Keratinocyte (primary cell): ENCODE results near the gene XPO4. TPM values are rescaled to one million over a fixed set of nuclear protein-coding genes. Genes with fewer than 3 reads are reported as not detected.

Experiments used
- DNase-seq: peaks from one replicate; pipeline ENCODE4 v3.0.0-alpha.2; 2011; ENCODE audit warnings: low read depth, missing footprints, low spot score
- FAIRE-seq: peaks from 2 replicates; lab custom pipeline; 2011; peaks lifted over from hg19 to GRCh38; lab: Jason Lieb, UNC
- H2AFZ ChIP-seq: 2 replicates; pipeline ENCODE4 v1.6.0; 2012; ENCODE audit warnings: low read length, control low read depth, inconsistent platforms; ENCODE audit not compliant: control insufficient read depth
- H3K27ac ChIP-seq: 2 replicates; pipeline ENCODE4 v1.5.1; 2011; ENCODE audit warnings: low read length; ENCODE audit not compliant: control insufficient read depth, insufficient read depth
- H3K27me3 ChIP-seq: 3 replicates; pipeline ENCODE4 v1.6.0; 2011; ENCODE audit warnings: low read length; ENCODE audit not compliant: control insufficient read depth, insufficient read depth; ENCODE audit errors: extremely low read depth
- H3K36me3 ChIP-seq, 2 experiments: 2 replicates in 1 of 2; 3 replicates in 1 of 2; pipeline ENCODE4 v1.5.1; 2011; ENCODE audit warnings: low read length in 2 of 2, mild to moderate bottlenecking in 1 of 2; ENCODE audit not compliant: control insufficient read depth in 2 of 2, insufficient read depth in 2 of 2; ENCODE audit errors: extremely low read depth in 1 of 2
- H3K4me1 ChIP-seq: 3 replicates; pipeline ENCODE4 v1.5.1; 2011; ENCODE audit warnings: low read length; ENCODE audit not compliant: control insufficient read depth, insufficient read depth; ENCODE audit errors: extremely low read depth
- H3K4me2 ChIP-seq: 3 replicates; pipeline ENCODE4 v1.6.0; 2011; ENCODE audit warnings: low read depth, low read length; ENCODE audit not compliant: control insufficient read depth, insufficient read depth; ENCODE audit errors: extremely low read depth
- H3K4me3 ChIP-seq, 3 experiments: fragments of 200-600 bp in 1 of 3; sonication (generic) in 1 of 3; 2 replicates in 2 of 3; 3 replicates in 1 of 3; pipeline ENCODE4 v1.5.1; 2011 to 2016; ENCODE audit warnings: low read length in 3 of 3, mild to moderate bottlenecking in 3 of 3, control low read depth in 2 of 3, inconsistent platforms in 1 of 3, low read depth in 1 of 3, mixed read lengths in 1 of 3, mixed run types in 1 of 3, moderate library complexity in 1 of 3; ENCODE audit not compliant: control insufficient read depth in 2 of 3, insufficient read depth in 2 of 3; ENCODE audit errors: extremely low read depth in 1 of 3
- H3K79me2 ChIP-seq: 2 replicates; pipeline ENCODE4 v1.6.0; 2012; ENCODE audit warnings: low read length; ENCODE audit not compliant: control insufficient read depth, insufficient read depth
- H3K9ac ChIP-seq: 3 replicates; pipeline ENCODE4 v1.6.0; 2011; ENCODE audit warnings: low read length; ENCODE audit not compliant: control insufficient read depth, insufficient read depth; ENCODE audit errors: extremely low read depth
- H3K9me1 ChIP-seq: 3 replicates; pipeline ENCODE4 v1.6.0; 2011; ENCODE audit warnings: low read length; ENCODE audit not compliant: control insufficient read depth, insufficient read depth; ENCODE audit errors: extremely low read depth
- H3K9me3 ChIP-seq: 2 replicates; pipeline ENCODE4 v1.5.1; 2012; ENCODE audit warnings: low read depth, low read length; ENCODE audit not compliant: control insufficient read depth
- H4K20me1 ChIP-seq: 3 replicates; pipeline ENCODE4 v1.6.0; 2011; ENCODE audit warnings: low read length; ENCODE audit not compliant: control insufficient read depth, insufficient read depth; ENCODE audit errors: extremely low read depth
- EZH2 ChIP-seq: IDR thresholded peaks from one replicate; pipeline ENCODE4 v1.6.1; 2012; ENCODE audit warnings: inconsistent platforms, mild to moderate bottlenecking, low read length, moderate library complexity
- dilution Hi-C: fragments of 300-500 bp; cut with MboI; formaldehyde crosslinking; loops from one replicate; pipeline ENCODE4 v1.7.0; 2020; ENCODE audit warnings: low sequenced_read_pairs; ENCODE audit not compliant: extremely low pct_ligation_motif_present
- polyA plus RNA-seq, 5 experiments: library from polyadenylated mRNA; depleted of rRNA in 3 of 5; stranded (reverse) in 3 of 5; stranded (forward) in 1 of 5; unstranded in 1 of 5; fragments of >200 nt; gene quantifications; 1 replicate in 1 of 5; 2 replicates in 3 of 5; 3 replicates in 1 of 5; pipeline versions ENCODE4 v1.2.1 to v1.2.3, GENCODE V29; 2011 to 2012; ENCODE audit warnings: missing spikeins in 2 of 5, low read depth in 1 of 5, low replicate concordance in 1 of 5
- TF ChIP-seq, protein P1 (sequence below), 3 experiments: IDR thresholded peaks in 1 of 3; conservative IDR thresholded peaks in 1 of 3; optimal IDR thresholded peaks in 1 of 3; 2 replicates in 2 of 3; 3 replicates in 1 of 3; pipeline versions ENCODE3 to v1.5.1; 2011; ENCODE audit warnings: low read length in 3 of 3, mild to moderate bottlenecking in 3 of 3, moderate library complexity in 2 of 3, control low read depth in 1 of 3, inconsistent platforms in 1 of 3; ENCODE audit not compliant: insufficient read depth in 2 of 3; ENCODE audit errors: extremely low read depth in 1 of 3

XPO4 gene
- polyA plus RNA-seq, 1 donor (not counting 4 experiments of a cell fraction or from before 2014, with no cell fraction given): 16.5 TPM

DNA sequence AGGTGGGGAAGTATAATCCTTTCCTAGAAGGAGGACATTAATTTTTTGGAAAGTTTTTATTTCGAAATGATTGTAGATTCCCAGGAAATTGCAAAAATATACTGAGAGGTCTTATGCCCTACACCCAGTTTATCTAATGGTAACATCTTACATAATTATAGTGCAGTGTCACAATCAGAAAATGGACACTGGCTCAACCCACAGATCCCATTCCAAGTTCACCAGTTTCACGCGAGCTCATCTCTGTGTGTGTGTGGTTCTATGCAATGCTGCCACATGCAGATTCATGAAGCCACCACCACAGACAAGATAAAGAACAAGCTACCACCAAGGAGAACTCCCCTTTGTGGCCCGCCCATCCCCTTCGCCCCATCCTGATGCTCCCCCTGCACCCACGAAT lies 174.7 kb downstream of the XPO4 start:
- TF ChIP-seq, protein P1, sequence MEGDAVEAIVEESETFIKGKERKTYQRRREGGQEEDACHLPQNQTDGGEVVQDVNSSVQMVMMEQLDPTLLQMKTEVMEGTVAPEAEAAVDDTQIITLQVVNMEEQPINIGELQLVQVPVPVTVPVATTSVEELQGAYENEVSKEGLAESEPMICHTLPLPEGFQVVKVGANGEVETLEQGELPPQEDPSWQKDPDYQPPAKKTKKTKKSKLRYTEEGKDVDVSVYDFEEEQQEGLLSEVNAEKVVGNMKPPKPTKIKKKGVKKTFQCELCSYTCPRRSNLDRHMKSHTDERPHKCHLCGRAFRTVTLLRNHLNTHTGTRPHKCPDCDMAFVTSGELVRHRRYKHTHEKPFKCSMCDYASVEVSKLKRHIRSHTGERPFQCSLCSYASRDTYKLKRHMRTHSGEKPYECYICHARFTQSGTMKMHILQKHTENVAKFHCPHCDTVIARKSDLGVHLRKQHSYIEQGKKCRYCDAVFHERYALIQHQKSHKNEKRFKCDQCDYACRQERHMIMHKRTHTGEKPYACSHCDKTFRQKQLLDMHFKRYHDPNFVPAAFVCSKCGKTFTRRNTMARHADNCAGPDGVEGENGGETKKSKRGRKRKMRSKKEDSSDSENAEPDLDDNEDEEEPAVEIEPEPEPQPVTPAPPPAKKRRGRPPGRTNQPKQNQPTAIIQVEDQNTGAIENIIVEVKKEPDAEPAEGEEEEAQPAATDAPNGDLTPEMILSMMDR (optimal IDR thresholded peaks at IDR 0.05 in 1 of 3, IDR thresholded peaks at IDR 0.05 in 1 of 3, conservative IDR thresholded peaks at IDR 0.05 in 1 of 3; ENCODE audit: extremely low read depth in 1 of 3, insufficient read depth in 2 of 3, low read length in 3 of 3): no peak
- no peak for TF ChIP-seq EZH2
- H3K4me3 ChIP-seq: no peak overlapping the region
- H3K4me1 ChIP-seq: no peaks in the 10 kb centered on the region
- no peak overlapping the region for H3K4me2 ChIP-seq
- FAIRE-seq: no peak
- H3K27ac ChIP-seq: no peak overlapping the region
- H4K20me1 ChIP-seq: no peaks in the 10 kb centered on the region
- dilution Hi-C loops: no loop called here
- no peaks in the 10 kb centered on the region for H3K36me3 ChIP-seq
- no peaks in the 10 kb centered on the region for H3K27me3 ChIP-seq
- H3K9me1 ChIP-seq: no peaks in the 10 kb centered on the region
- no peaks in the 10 kb centered on the region for H3K9me3 ChIP-seq
- DNase-seq: no peak
- H3K9ac ChIP-seq: no peak overlapping the region
- H2AFZ ChIP-seq: no peak overlapping the region
- no peaks in the 10 kb centered on the region for H3K79me2 ChIP-seq

Other genes with a start within 250 kb of the XPO4 start
- 0.07 to 0.09 TPM (median 0.09 TPM) in 3 replicates for gene IL17D, start 199.0 kb downstream of the XPO4 start, polyA plus RNA-seq
- gene EEF1AKMT1, start 128.8 kb downstream of the XPO4 start, polyA plus RNA-seq: 9.2 to 11.5 TPM (median 10.1 TPM) in 3 replicates
- 5.3 to 9.2 TPM (median 6.7 TPM) in 3 replicates for gene LATS2, start 158.8 kb upstream of the XPO4 start, polyA plus RNA-seq
- gene SAP18, start 237.4 kb upstream of the XPO4 start, polyA plus RNA-seq: 71.5 to 144 TPM (median 72.2 TPM) in 3 replicates